ENCODE measurements around the gene MYO7B.

Gene MYO7B

GRCh38 chr2:127626917-127627739 lies 91.6 kb downstream of the MYO7B start:
- DNase-seq (ENCODE audit: low read depth): no peak

GRCh38 chr2:127627740-127628571 lies 92.5 kb downstream of the MYO7B start:
- no peak for DNase-seq (ENCODE audit: low read depth)

- no peak for DNase-seq (ENCODE audit: low read depth)
Observed at GRCh38 chr2:127628767-127629614, 93.5 kb downstream of the MYO7B start.

- no peak for DNase-seq (ENCODE audit: low read depth)
Observed at GRCh38 chr2:127629637-127630036, 94.2 kb downstream of the MYO7B start.

GRCh38 chr2:127630096-127630863 lies 94.8 kb downstream of the MYO7B start:
- no peak for DNase-seq (ENCODE audit: low read depth)

- no peak for DNase-seq (ENCODE audit: low read depth)
Observed at GRCh38 chr2:127630864-127631540, 95.5 kb downstream of the MYO7B start.

GRCh38 chr2:127631541-127631996 lies 96.1 kb downstream of the MYO7B start:
- DNase-seq (ENCODE audit: low read depth): no peak

- no peak for DNase-seq (ENCODE audit: low read depth)
Observed at GRCh38 chr2:127631997-127632581, 96.6 kb downstream of the MYO7B start.

- DNase-seq (ENCODE audit: low read depth): no peak
Observed at GRCh38 chr2:127632592-127633489, 97.4 kb downstream of the MYO7B start.

- DNase-seq (ENCODE audit: low read depth): no peak
Observed at GRCh38 chr2:127633556-127634065, 98.1 kb downstream of the MYO7B start.

- no peak for DNase-seq (ENCODE audit: low read depth)
Observed at GRCh38 chr2:127634066-127634617, 98.7 kb downstream of the MYO7B start.

- no peak for DNase-seq (ENCODE audit: low read depth)
Observed at GRCh38 chr2:127634626-127635379, 99.3 kb downstream of the MYO7B start.

GRCh38 chr2:127635380-127636237 lies 100.1 kb downstream of the MYO7B start:
- DNase-seq (ENCODE audit: low read depth): no peak

- DNase-seq (ENCODE audit: low read depth): no peak
Observed at GRCh38 chr2:127636248-127637235, 101.1 kb downstream of the MYO7B start.

GRCh38 chr2:127637236-127637630 lies 101.8 kb downstream of the MYO7B start:
- DNase-seq (ENCODE audit: low read depth): no peak

- no peak for DNase-seq (ENCODE audit: low read depth)
Observed at GRCh38 chr2:127637725-127638252, 102.3 kb downstream of the MYO7B start.
